ENCODE data around the gene PNCK.

- no peak for TF ChIP-seq EZH2 (IDR thresholded peaks at IDR 0.05; ENCODE audit: borderline replicate concordance, low read length)
- TF ChIP-seq, protein P1, sequence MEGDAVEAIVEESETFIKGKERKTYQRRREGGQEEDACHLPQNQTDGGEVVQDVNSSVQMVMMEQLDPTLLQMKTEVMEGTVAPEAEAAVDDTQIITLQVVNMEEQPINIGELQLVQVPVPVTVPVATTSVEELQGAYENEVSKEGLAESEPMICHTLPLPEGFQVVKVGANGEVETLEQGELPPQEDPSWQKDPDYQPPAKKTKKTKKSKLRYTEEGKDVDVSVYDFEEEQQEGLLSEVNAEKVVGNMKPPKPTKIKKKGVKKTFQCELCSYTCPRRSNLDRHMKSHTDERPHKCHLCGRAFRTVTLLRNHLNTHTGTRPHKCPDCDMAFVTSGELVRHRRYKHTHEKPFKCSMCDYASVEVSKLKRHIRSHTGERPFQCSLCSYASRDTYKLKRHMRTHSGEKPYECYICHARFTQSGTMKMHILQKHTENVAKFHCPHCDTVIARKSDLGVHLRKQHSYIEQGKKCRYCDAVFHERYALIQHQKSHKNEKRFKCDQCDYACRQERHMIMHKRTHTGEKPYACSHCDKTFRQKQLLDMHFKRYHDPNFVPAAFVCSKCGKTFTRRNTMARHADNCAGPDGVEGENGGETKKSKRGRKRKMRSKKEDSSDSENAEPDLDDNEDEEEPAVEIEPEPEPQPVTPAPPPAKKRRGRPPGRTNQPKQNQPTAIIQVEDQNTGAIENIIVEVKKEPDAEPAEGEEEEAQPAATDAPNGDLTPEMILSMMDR (conservative IDR thresholded peaks at IDR 0.05 in 1 of 2, IDR thresholded peaks at IDR 0.05 in 1 of 2; ENCODE audit: extremely low read depth in 1 of 2, insufficient read depth in 1 of 2, low read depth in 1 of 2, low read length in 2 of 2), result no peak
Observed at GRCh38 chrX:153717445-153717844, 43.8 kb upstream of the PNCK start.

Data from mammary epithelial cell (primary cell).